Fibroblast of lung (primary cell): ENCODE results near the gene TBC1D13.

Experiments used
- CTCF ChIP-seq, 2 donors: IDR thresholded peaks in 1 of 2; conservative IDR thresholded peaks in 1 of 2; 1 replicate in 1 of 2; 2 replicates in 1 of 2; pipeline ENCODE4 v1.5.1; 2011 to 2012; ENCODE audit warnings: low read length in 2 of 2, control low read depth in 1 of 2, inconsistent platforms in 1 of 2, low read depth in 1 of 2, mild to moderate bottlenecking in 1 of 2
- EZH2 ChIP-seq: IDR thresholded peaks from 2 replicates; pipeline ENCODE4 v1.5.1; 2012; ENCODE audit warnings: low read length, control low read depth, mild to moderate bottlenecking; ENCODE audit errors: missing control alignments

GRCh38 chr9:128765499-128765898 is 21.6 kb upstream of the TBC1D13 start:
- no peak for TF ChIP-seq CTCF (conservative IDR thresholded peaks at IDR 0.05 in 1 of 2, IDR thresholded peaks at IDR 0.05 in 1 of 2; ENCODE audit: low read depth in 1 of 2, low read length in 2 of 2)
- TF ChIP-seq EZH2, result no peak
